Activated CD4-positive, alpha-beta T cell treated with anti-CD3 and anti-CD28 coated beads, Interleukin-2, amount 50 U/mL, for 48 hours (primary cell): ENCODE measurements around the gene PFAS.

Source experiments
- DNase-seq, 2 experiments: peaks; one replicate each; pipeline ENCODE4 v3.0.0-alpha.2; 2020

Gene PFAS

GRCh38 chr17:8273884-8274444 is 24.9 kb downstream of the PFAS start:
- no peak for DNase-seq

GRCh38 chr17:8274816-8275215 is 25.7 kb downstream of the PFAS start:
- no peak for DNase-seq

GRCh38 chr17:8275421-8276290 is 26.6 kb downstream of the PFAS start:
- no peak for DNase-seq

- DNase-seq: no peak
These were observed 28.2 kb downstream of the PFAS start for GRCh38 chr17:8277317-8277716.

GRCh38 chr17:8282345-8282744 is 33.3 kb downstream of the PFAS start:
- no peak for DNase-seq

- no peak for DNase-seq
These were observed 34.3 kb downstream of the PFAS start for GRCh38 chr17:8283356-8283755.

- no peak for DNase-seq
These were observed 35.0 kb downstream of the PFAS start for GRCh38 chr17:8284126-8284525.

- no peak for DNase-seq
These were observed 36.4 kb downstream of the PFAS start for GRCh38 chr17:8285270-8286181.

- no peak for DNase-seq
These were observed 38.7 kb downstream of the PFAS start for GRCh38 chr17:8287651-8288335.

GRCh38 chr17:8288336-8289102 is 39.4 kb downstream of the PFAS start, which contains the start of gene RANGRF:
RANGRF (plus strand) TSS chr17:8288670; CDS start chr17:8288789, 119 bp downstream.
- peak; percentile 86 to 91 for DNase-seq

GRCh38 chr17:8289103-8289397 is 40.0 kb downstream of the PFAS start:
- peak in 1 of 2 experiments; percentile 84 for DNase-seq

- no peak for DNase-seq
These were observed 41.0 kb downstream of the PFAS start for GRCh38 chr17:8290043-8290442.

- no peak for DNase-seq
These were observed 43.7 kb downstream of the PFAS start for GRCh38 chr17:8292639-8293395.

GRCh38 chr17:8294361-8294760 is 45.3 kb downstream of the PFAS start:
- no peak for DNase-seq

- no peak for DNase-seq
These were observed 45.8 kb downstream of the PFAS start for GRCh38 chr17:8294814-8295316.

GRCh38 chr17:8300226-8300625 is 51.1 kb downstream of the PFAS start:
- DNase-seq: no peak

GRCh38 chr17:8300627-8301242 is 51.6 kb downstream of the PFAS start:
- DNase-seq: peak; percentile 50 to 57

GRCh38 chr17:8310601-8311123 is 61.6 kb downstream of the PFAS start:
- DNase-seq: no peak

GRCh38 chr17:8311131-8311790 is 62.2 kb downstream of the PFAS start:
- DNase-seq: no peak

GRCh38 chr17:8312251-8312650 is 63.2 kb downstream of the PFAS start:
- no peak for DNase-seq
